GM18511 (cell line): ENCODE data around the gene PTPRN2.
"Not testable (repeated sequence)": the region's sequence is repeated elsewhere in the genome, so short reads cannot be mapped to it uniquely, and the experiment has no call there.

ENCODE experiments used
- ATAC-seq: cut with Tn5 transposase; IDR thresholded peaks from one replicate; pipeline ENCODE4 v1.9.1; 2021; ENCODE audit warnings: mild to moderate bottlenecking, moderate library complexity; ENCODE audit not compliant: unreplicated experiment

Gene PTPRN2

GRCh38 chr7:157895098-157895497 is 692.5 kb downstream of the PTPRN2 start:
- ATAC-seq = not testable (repeated sequence)

GRCh38 chr7:157893535-157894044 is 694.0 kb downstream of the PTPRN2 start:
- ATAC-seq = no peak

- ATAC-seq = no peak
Measured at GRCh38 chr7:157892751-157893523, 694.7 kb downstream of the PTPRN2 start.

- no peak for ATAC-seq
Measured at GRCh38 chr7:157890921-157891401, 696.7 kb downstream of the PTPRN2 start.

GRCh38 chr7:157889480-157889879 is 698.1 kb downstream of the PTPRN2 start:
- no peak for ATAC-seq

- no peak for ATAC-seq
Measured at GRCh38 chr7:157888579-157888978, 699.0 kb downstream of the PTPRN2 start.

- no peak for ATAC-seq
Measured at GRCh38 chr7:157887400-157887799, 700.2 kb downstream of the PTPRN2 start.

GRCh38 chr7:157886711-157887110 is 700.9 kb downstream of the PTPRN2 start:
- ATAC-seq = no peak

GRCh38 chr7:157886266-157886665 is 701.4 kb downstream of the PTPRN2 start:
- no peak for ATAC-seq

- no peak for ATAC-seq
Measured at GRCh38 chr7:157885140-157885539, 702.5 kb downstream of the PTPRN2 start.

- no peak for ATAC-seq
Measured at GRCh38 chr7:157884461-157885062, 703.1 kb downstream of the PTPRN2 start.

- ATAC-seq = no peak
Measured at GRCh38 chr7:157881048-157881771, 706.4 kb downstream of the PTPRN2 start.

GRCh38 chr7:157879391-157879790 is 708.2 kb downstream of the PTPRN2 start:
- no peak for ATAC-seq

GRCh38 chr7:157877298-157878090 is 710.1 kb downstream of the PTPRN2 start:
- ATAC-seq = no peak

- no peak for ATAC-seq
Measured at GRCh38 chr7:157876469-157877285, 710.9 kb downstream of the PTPRN2 start.

GRCh38 chr7:157875230-157876179 is 712.1 kb downstream of the PTPRN2 start:
- ATAC-seq = no peak

- ATAC-seq = no peak
Measured at GRCh38 chr7:157874870-157875229, 712.8 kb downstream of the PTPRN2 start.

GRCh38 chr7:157874208-157874816 is 713.3 kb downstream of the PTPRN2 start:
- ATAC-seq = no peak
